Neutrophil (primary cell): ENCODE measurements around the gene PIGS.

ENCODE experiments used
- H3K27ac ChIP-seq: fragments of 200-600 bp; sonication (generic); 2 replicates; pipeline ENCODE4 v1.5.1; 2016; ENCODE audit warnings: mild to moderate bottlenecking, moderate library complexity
- H3K27me3 ChIP-seq: fragments of 200-600 bp; sonication (generic); 2 replicates; pipeline ENCODE4 v1.6.0; 2016; ENCODE audit warnings: mild to moderate bottlenecking
- H3K36me3 ChIP-seq: fragments of 200-600 bp; sonication (generic); 2 replicates; pipeline ENCODE4 v1.5.1; 2017
- H3K4me1 ChIP-seq, 2 experiments: fragments of 200-600 bp in 1 of 2; sonication (generic) in 1 of 2; 1 replicate in 1 of 2; 2 replicates in 1 of 2; pipeline versions ENCODE4 v1.5.1 to v1.6.1; 2013 to 2016; ENCODE audit warnings: low read depth in 1 of 2, low read length in 1 of 2, mild to moderate bottlenecking in 1 of 2, moderate library complexity in 1 of 2; ENCODE audit not compliant: control insufficient read depth in 1 of 2, insufficient read depth in 1 of 2
- H3K4me3 ChIP-seq, 2 experiments: fragments of 200-600 bp in 1 of 2; sonication (generic) in 1 of 2; 1 replicate in 1 of 2; 2 replicates in 1 of 2; pipeline ENCODE4 v1.5.1; 2013 to 2016; ENCODE audit warnings: low read depth in 1 of 2, low read length in 1 of 2, mild to moderate bottlenecking in 1 of 2, moderate library complexity in 1 of 2
- H3K9me3 ChIP-seq: fragments of 200-600 bp; sonication (generic); 2 replicates; pipeline ENCODE4 v1.5.1; 2016
- CTCF ChIP-seq: fragments of 200-600 bp; sonication (generic); IDR thresholded peaks from 2 replicates; pipeline ENCODE4 v1.5.1; 2016; ENCODE audit warnings: antibody characterized with exemption

The PIGS gene

GRCh38 chr17:28571361-28572122 lies at the start of gene PIGS:
PIGS (minus strand) TSS chr17:28571524; CDS start chr17:28571496, 28 bp downstream.
- Histone ChIP-seq H3K27ac (peak within 1 kb of the TSS; percentile 73), H3K9me3 (no peaks in the 10 kb centered on the region), H3K4me3 (peak within 1 kb of the TSS; percentile 88 to 92), H3K36me3 (no peaks in the 10 kb centered on the region), H3K27me3 (no peaks in the 10 kb centered on the region), H3K4me1 (peaks cover 45 to 52% of the 10 kb centered on the region in 2 experiments)
- TF ChIP-seq CTCF: peak; percentile 38

GRCh38 chr17:28620010-28620409 lies 48.7 kb upstream of the PIGS start:
- no peaks in the 10 kb centered on the region for H3K4me1 ChIP-seq
- H3K27me3 ChIP-seq: no peaks in the 10 kb centered on the region
- no peak overlapping the region for H3K4me3 ChIP-seq
- peaks cover 100% of the 10 kb centered on the region for H3K36me3 ChIP-seq
- TF ChIP-seq CTCF: no peak
- no peaks in the 10 kb centered on the region for H3K9me3 ChIP-seq
- no peak overlapping the region for H3K27ac ChIP-seq

GRCh38 chr17:28618464-28618863 lies 47.1 kb upstream of the PIGS start:
- Histone ChIP-seq H3K27ac (no peak overlapping the region), H3K4me1 (no peaks in the 10 kb centered on the region), H3K4me3 (no peak overlapping the region), H3K36me3 (peaks cover 100% of the 10 kb centered on the region), H3K9me3 (no peaks in the 10 kb centered on the region), H3K27me3 (no peaks in the 10 kb centered on the region)
- no peak for TF ChIP-seq CTCF

- TF ChIP-seq CTCF: no peak
- Histone ChIP-seq H3K36me3 (peaks cover 91% of the 10 kb centered on the region), H3K4me3 (no peak overlapping the region), H3K27ac (no peak overlapping the region), H3K9me3 (no peaks in the 10 kb centered on the region), H3K27me3 (no peaks in the 10 kb centered on the region), H3K4me1 (no peaks in the 10 kb centered on the region)
These were observed 45.0 kb upstream of the PIGS start for GRCh38 chr17:28616281-28616680.

GRCh38 chr17:28615260-28615940 lies 44.1 kb upstream of the PIGS start:
- peaks cover 91% of the 10 kb centered on the region for H3K36me3 ChIP-seq
- TF ChIP-seq CTCF: no peak
- H3K9me3 ChIP-seq: no peaks in the 10 kb centered on the region
- H3K4me3 ChIP-seq: no peak overlapping the region
- H3K4me1 ChIP-seq: no peaks in the 10 kb centered on the region
- H3K27me3 ChIP-seq: no peaks in the 10 kb centered on the region
- no peak overlapping the region for H3K27ac ChIP-seq
